Measurements from ENCODE around the gene PRCP. TPM values are rescaled to one million over a fixed set of nuclear protein-coding genes. Genes with fewer than 3 reads are reported as not detected.

Gene PRCP
- total RNA-seq, 1 experiment from 2014 or later = 57.0 TPM

DNA sequence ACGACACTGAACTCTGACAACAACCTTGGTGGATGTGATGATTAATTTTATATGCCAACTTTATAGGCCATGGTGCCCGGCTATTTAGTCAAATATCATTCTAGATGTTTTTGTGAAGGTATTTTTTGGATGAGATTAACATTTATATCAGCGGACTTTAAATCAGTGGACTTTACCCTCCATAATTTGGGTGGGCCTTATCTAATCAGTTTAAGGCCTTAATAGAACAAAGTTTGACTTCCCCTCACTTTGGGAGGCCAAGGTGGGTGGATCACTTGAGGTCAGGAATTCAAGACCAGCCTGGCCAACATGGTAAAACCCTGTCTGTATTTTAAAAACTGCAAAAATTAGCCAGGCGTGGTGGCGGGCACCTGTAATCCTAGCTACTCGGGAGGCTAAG, 4.0 kb downstream of the PRCP start:
- Histone ChIP-seq H3K4me1 (ENCODE audit: control insufficient read depth, insufficient read depth, low read length) (peaks cover 11% of the 10 kb centered on the region), H3K36me3 (ENCODE audit: control insufficient read depth, insufficient read depth, low read length) (no peaks in the 10 kb centered on the region), H3K27ac (ENCODE audit: low read length) (no peak overlapping the region), H3K9me3 (ENCODE audit: control insufficient read depth, insufficient read depth, low read depth, low read length) (no peaks in the 10 kb centered on the region), H3K4me3 (ENCODE audit: low read depth in 2 of 2, low read length in 2 of 2) (no peak overlapping the region), H3K27me3 (ENCODE audit: control insufficient read depth, insufficient read depth, low read length) (no peaks in the 10 kb centered on the region)
- intact Hi-C loops (cut with micrococcal nuclease; ENCODE audit: unreplicated experiment) = no loop called here
- BruUV-seq (replicated peaks) = no TSS peak
- no peak for DNase-seq (ENCODE audit: low read depth, low spot score)
- POLR2A ChIA-PET = no interaction called here
- in situ Hi-C loops (cut with HindIII; ENCODE audit: low pct_unique_long_range_greater_than_20kb, low sequenced_read_pairs) = no loop called here
- ATAC-seq = no peak
- CTCF ChIA-PET = no interaction called here
- TF ChIP-seq TCF7L2 (IDR thresholded peaks at IDR 0.05; ENCODE audit: low read depth, low read length) = no peak
- TF ChIP-seq, protein P1, sequence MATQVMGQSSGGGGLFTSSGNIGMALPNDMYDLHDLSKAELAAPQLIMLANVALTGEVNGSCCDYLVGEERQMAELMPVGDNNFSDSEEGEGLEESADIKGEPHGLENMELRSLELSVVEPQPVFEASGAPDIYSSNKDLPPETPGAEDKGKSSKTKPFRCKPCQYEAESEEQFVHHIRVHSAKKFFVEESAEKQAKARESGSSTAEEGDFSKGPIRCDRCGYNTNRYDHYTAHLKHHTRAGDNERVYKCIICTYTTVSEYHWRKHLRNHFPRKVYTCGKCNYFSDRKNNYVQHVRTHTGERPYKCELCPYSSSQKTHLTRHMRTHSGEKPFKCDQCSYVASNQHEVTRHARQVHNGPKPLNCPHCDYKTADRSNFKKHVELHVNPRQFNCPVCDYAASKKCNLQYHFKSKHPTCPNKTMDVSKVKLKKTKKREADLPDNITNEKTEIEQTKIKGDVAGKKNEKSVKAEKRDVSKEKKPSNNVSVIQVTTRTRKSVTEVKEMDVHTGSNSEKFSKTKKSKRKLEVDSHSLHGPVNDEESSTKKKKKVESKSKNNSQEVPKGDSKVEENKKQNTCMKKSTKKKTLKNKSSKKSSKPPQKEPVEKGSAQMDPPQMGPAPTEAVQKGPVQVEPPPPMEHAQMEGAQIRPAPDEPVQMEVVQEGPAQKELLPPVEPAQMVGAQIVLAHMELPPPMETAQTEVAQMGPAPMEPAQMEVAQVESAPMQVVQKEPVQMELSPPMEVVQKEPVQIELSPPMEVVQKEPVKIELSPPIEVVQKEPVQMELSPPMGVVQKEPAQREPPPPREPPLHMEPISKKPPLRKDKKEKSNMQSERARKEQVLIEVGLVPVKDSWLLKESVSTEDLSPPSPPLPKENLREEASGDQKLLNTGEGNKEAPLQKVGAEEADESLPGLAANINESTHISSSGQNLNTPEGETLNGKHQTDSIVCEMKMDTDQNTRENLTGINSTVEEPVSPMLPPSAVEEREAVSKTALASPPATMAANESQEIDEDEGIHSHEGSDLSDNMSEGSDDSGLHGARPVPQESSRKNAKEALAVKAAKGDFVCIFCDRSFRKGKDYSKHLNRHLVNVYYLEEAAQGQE (IDR thresholded peaks at IDR 0.05; ENCODE audit: insufficient read depth in 1 of 2, low read depth in 2 of 2, low read length in 1 of 2) = no peak
- TF ChIP-seq POLR2AphosphoS5 (IDR thresholded peaks at IDR 0.05; ENCODE audit: low read depth, low read length) = no peak
- no peak for TF ChIP-seq SIN3A (IDR thresholded peaks at IDR 0.05; ENCODE audit: borderline replicate concordance, insufficient read depth, low read depth, low read length)
- TF ChIP-seq, protein P2, sequence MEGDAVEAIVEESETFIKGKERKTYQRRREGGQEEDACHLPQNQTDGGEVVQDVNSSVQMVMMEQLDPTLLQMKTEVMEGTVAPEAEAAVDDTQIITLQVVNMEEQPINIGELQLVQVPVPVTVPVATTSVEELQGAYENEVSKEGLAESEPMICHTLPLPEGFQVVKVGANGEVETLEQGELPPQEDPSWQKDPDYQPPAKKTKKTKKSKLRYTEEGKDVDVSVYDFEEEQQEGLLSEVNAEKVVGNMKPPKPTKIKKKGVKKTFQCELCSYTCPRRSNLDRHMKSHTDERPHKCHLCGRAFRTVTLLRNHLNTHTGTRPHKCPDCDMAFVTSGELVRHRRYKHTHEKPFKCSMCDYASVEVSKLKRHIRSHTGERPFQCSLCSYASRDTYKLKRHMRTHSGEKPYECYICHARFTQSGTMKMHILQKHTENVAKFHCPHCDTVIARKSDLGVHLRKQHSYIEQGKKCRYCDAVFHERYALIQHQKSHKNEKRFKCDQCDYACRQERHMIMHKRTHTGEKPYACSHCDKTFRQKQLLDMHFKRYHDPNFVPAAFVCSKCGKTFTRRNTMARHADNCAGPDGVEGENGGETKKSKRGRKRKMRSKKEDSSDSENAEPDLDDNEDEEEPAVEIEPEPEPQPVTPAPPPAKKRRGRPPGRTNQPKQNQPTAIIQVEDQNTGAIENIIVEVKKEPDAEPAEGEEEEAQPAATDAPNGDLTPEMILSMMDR (IDR thresholded peaks at IDR 0.05) = no peak

DNA sequence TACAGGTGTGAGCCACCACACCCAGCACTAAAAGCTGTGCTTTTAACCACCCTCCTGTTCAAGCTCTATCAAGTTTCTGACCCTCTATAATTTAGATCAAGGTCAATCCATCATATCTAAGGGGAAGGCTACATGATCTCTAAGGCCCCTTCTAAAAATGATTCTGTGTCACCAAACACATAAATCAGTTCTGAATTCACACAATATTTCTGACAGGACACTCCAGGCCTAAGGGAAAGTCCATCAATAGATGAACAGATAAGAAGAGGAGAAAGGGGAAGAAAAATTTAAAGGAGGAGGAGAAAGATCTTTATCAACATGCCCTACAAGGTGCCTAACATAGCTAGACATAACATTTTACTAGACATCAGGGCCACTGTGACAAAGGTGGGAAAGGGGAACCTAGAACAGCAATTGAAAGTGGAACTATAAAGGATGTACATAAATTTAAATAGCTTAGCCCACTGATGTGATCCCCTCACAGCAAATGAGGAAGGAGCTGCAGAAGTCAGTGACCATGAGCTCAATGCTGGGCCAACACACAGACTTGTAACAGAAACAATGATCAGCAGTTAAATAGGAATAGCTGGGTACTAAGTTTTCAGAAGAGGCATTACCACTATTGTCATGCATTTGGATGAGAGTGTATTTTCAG, 4.7 kb downstream of the PRCP start:
- DNase-seq (ENCODE audit: low read depth, low spot score) = no peak
- H3K4me3 ChIP-seq (ENCODE audit: low read depth in 2 of 2, low read length in 2 of 2) = no peak overlapping the region
- ChIA-PET POLR2A (no interaction called here), CTCF (no interaction called here)
- no peak overlapping the region for H3K27ac ChIP-seq (ENCODE audit: low read length)
- H3K4me1 ChIP-seq (ENCODE audit: control insufficient read depth, insufficient read depth, low read length) = peaks cover 11% of the 10 kb centered on the region
- no peak for TF ChIP-seq SIN3A (IDR thresholded peaks at IDR 0.05; ENCODE audit: borderline replicate concordance, insufficient read depth, low read depth, low read length)
- no peak for TF ChIP-seq POLR2AphosphoS5 (IDR thresholded peaks at IDR 0.05; ENCODE audit: low read depth, low read length)
- TF ChIP-seq, protein P1 (IDR thresholded peaks at IDR 0.05; ENCODE audit: insufficient read depth in 1 of 2, low read depth in 2 of 2, low read length in 1 of 2) = no peak
- TF ChIP-seq, protein P2 (IDR thresholded peaks at IDR 0.05) = no peak
- TF ChIP-seq TCF7L2 (IDR thresholded peaks at IDR 0.05; ENCODE audit: low read depth, low read length) = no peak
- ATAC-seq = no peak
- BruUV-seq (replicated peaks) = no TSS peak
- H3K9me3 ChIP-seq (ENCODE audit: control insufficient read depth, insufficient read depth, low read depth, low read length) = no peaks in the 10 kb centered on the region
- intact Hi-C loops (cut with micrococcal nuclease; ENCODE audit: unreplicated experiment) = no loop called here
- no peaks in the 10 kb centered on the region for H3K36me3 ChIP-seq (ENCODE audit: control insufficient read depth, insufficient read depth, low read length)
- in situ Hi-C loops (cut with HindIII; ENCODE audit: low pct_unique_long_range_greater_than_20kb, low sequenced_read_pairs) = no loop called here
- H3K27me3 ChIP-seq (ENCODE audit: control insufficient read depth, insufficient read depth, low read length) = no peaks in the 10 kb centered on the region
